A673 (cell line): ENCODE data around the gene SUSD2.

Experiments used
- CTCF ChIP-seq: fragments of 300-800, 200-600 bp; sonication (generic); conservative IDR thresholded peaks from 2 replicates; pipeline ENCODE4 v1.5.1; 2017; ENCODE audit warnings: low read depth, mild to moderate bottlenecking, antibody characterized with exemption, low read length, moderate library complexity, mixed read lengths
- EZH2 ChIP-seq: fragments of 200-600 bp; sonication (generic); IDR thresholded peaks from 2 replicates; pipeline ENCODE4 v1.6.1; 2017; ENCODE audit warnings: borderline replicate concordance, low read depth, mild to moderate bottlenecking, mixed read lengths, antibody characterized with exemption, low read length; ENCODE audit not compliant: poor library complexity, severe bottlenecking

GRCh38 chr22:24164940-24165339 is 16.3 kb upstream of the SUSD2 start:
- no peak for TF ChIP-seq EZH2
- TF ChIP-seq CTCF: no peak
